Frontal cortex (tissue), 4 donors: ENCODE results near the gene TPSB2. TPM values are rescaled to one million over a fixed set of nuclear protein-coding genes. Genes with fewer than 3 reads are reported as not detected.
"Not testable (repeated sequence)": the region's sequence is repeated elsewhere in the genome, so short reads cannot be mapped to it uniquely, and the experiment has no call there.

Experiments
- DNase-seq, 2 donors: peaks; one replicate each; pipeline ENCODE4 v3.0.0; 2012; ENCODE audit warnings: low spot score in 2 of 2
- FAIRE-seq: peaks from 2 replicates; lab custom pipeline; 2012; peaks lifted over from hg19 to GRCh38; lab: Jason Lieb, UNC
- total RNA-seq: library from RNA; depleted of rRNA; stranded (reverse); fragments of >200 nt; gene quantifications from one replicate; pipeline ENCODE4 v1.2.3, GENCODE V29; 2014
- donor health status: control.
- donor health status: control.
- donor health status: control.

The TPSB2 gene
- total RNA-seq, 1 donor from 2014 or later: not detected

- not testable (repeated sequence) for FAIRE-seq
Observed at GRCh38 chr16:1243907-1244850, 14.2 kb upstream of the TPSB2 start.

GRCh38 chr16:1243363-1243762 is 13.4 kb upstream of the TPSB2 start:
- not testable (repeated sequence) for DNase-seq, FAIRE-seq

More at GRCh38 chr16:1243907-1244850, 14.2 kb upstream of the TPSB2 start:
- not testable (repeated sequence) for DNase-seq

GRCh38 chr16:1241081-1241480 is 11.1 kb upstream of the TPSB2 start:
- not testable (repeated sequence) for FAIRE-seq, DNase-seq

GRCh38 chr16:1240436-1240835 is 10.5 kb upstream of the TPSB2 start, which contains the start of gene TPSAB1:
Gene TPSAB1, plus strand, starts transcription at chr16:1240705. Its CDS starts 234 bp downstream, at chr16:1240939.
- not testable (repeated sequence) for DNase-seq, FAIRE-seq

GRCh38 chr16:1239575-1239974 is 9.6 kb upstream of the TPSB2 start:
- not testable (repeated sequence) for DNase-seq, FAIRE-seq

- FAIRE-seq, DNase-seq: not testable (repeated sequence)
Observed at GRCh38 chr16:1238909-1239308, 8.9 kb upstream of the TPSB2 start.

- no peak for DNase-seq
- no peak for FAIRE-seq
Observed at GRCh38 chr16:1237990-1238389, 8.0 kb upstream of the TPSB2 start.

- FAIRE-seq, DNase-seq: not testable (repeated sequence)
Observed at GRCh38 chr16:1236659-1237058, 6.7 kb upstream of the TPSB2 start.

GRCh38 chr16:1232049-1232748 is 2.2 kb upstream of the TPSB2 start:
- not testable (repeated sequence) for FAIRE-seq

GRCh38 chr16:1231301-1231700 is 1.3 kb upstream of the TPSB2 start:
- not testable (repeated sequence) for DNase-seq

More at GRCh38 chr16:1232049-1232748, 2.2 kb upstream of the TPSB2 start:
- DNase-seq: not testable (repeated sequence)

GRCh38 chr16:1230471-1231212 is 658 bp upstream of the TPSB2 start:
- not testable (repeated sequence) for FAIRE-seq

More at GRCh38 chr16:1231301-1231700, 1.3 kb upstream of the TPSB2 start:
- FAIRE-seq: not testable (repeated sequence)

GRCh38 chr16:1229476-1229875 is 508 bp downstream of the TPSB2 start:
- FAIRE-seq: not testable (repeated sequence)

More at GRCh38 chr16:1230471-1231212, 658 bp upstream of the TPSB2 start:
- not testable (repeated sequence) for DNase-seq

GRCh38 chr16:1228227-1228626 is 1.8 kb downstream of the TPSB2 start:
- DNase-seq, FAIRE-seq: not testable (repeated sequence)

More at GRCh38 chr16:1229476-1229875, 508 bp downstream of the TPSB2 start:
- DNase-seq: not testable (repeated sequence)

- not testable (repeated sequence) for FAIRE-seq, DNase-seq
Observed at GRCh38 chr16:1226692-1227091, 3.3 kb downstream of the TPSB2 start.

- DNase-seq: not testable (repeated sequence)
Observed at GRCh38 chr16:1225728-1226311, 4.2 kb downstream of the TPSB2 start.

GRCh38 chr16:1225051-1225451 is 4.9 kb downstream of the TPSB2 start, which contains the start of gene TPSG1:
Gene TPSG1, minus strand, starts transcription at chr16:1225268. Its CDS starts 16 bp downstream, at chr16:1225252.
- DNase-seq (no peak), FAIRE-seq (no peak)

More at GRCh38 chr16:1225728-1226311, 4.2 kb downstream of the TPSB2 start:
- FAIRE-seq: not testable (repeated sequence)

GRCh38 chr16:1224558-1224957 is 5.4 kb downstream of the TPSB2 start:
- DNase-seq (no peak), FAIRE-seq (no peak)

- FAIRE-seq (no peak), DNase-seq (no peak)
Observed at GRCh38 chr16:1223355-1224214, 6.4 kb downstream of the TPSB2 start.
